Activated T-helper 1 cell treated with anti-CD3 and anti-CD28 coated beads, Interleukin-12 subunit alpha, Interleukin-12 subunit beta, Interleukin-2, Interleukin-4 antibody, amounts not matched to agents 30 ng/mL and 10 ng/mL and 1 ng/mL, durations not matched to agents 14 hours and 24 hours and 36 hours (primary cell): ENCODE results near the gene PRTN3. TPM values are rescaled to one million over a fixed set of nuclear protein-coding genes. Genes with fewer than 3 reads are reported as not detected.
A peak's percentile ranks its signal among the peaks of the same experiment; 100 is the strongest.

Experiments
- DNase-seq: peaks from one replicate; pipeline ENCODE4 v3.0.0; 2021; ENCODE audit warnings: low spot score
- H3K27ac Mint-ChIP-seq: one replicate; pipeline ENCODE4 v1.8.0; 2021; ENCODE audit warnings: mild to moderate bottlenecking, mixed read lengths
- H3K27me3 Mint-ChIP-seq: one replicate; pipeline ENCODE4 v1.8.0; 2022; ENCODE audit warnings: mild to moderate bottlenecking, moderate library complexity, mixed read lengths; ENCODE audit not compliant: insufficient read depth
- H3K36me3 Mint-ChIP-seq: one replicate; pipeline ENCODE4 v1.8.0; 2021; ENCODE audit warnings: low read depth, mixed read lengths
- H3K4me1 Mint-ChIP-seq: one replicate; pipeline ENCODE4 v1.8.0; 2021; ENCODE audit warnings: low read depth, mixed read lengths
- H3K4me3 Mint-ChIP-seq: one replicate; pipeline ENCODE4 v1.8.0; 2021; ENCODE audit warnings: mild to moderate bottlenecking, moderate library complexity, mixed read lengths
- H3K9me3 Mint-ChIP-seq: one replicate; pipeline ENCODE4 v1.8.0; 2021; ENCODE audit warnings: mixed read lengths
- intact Hi-C: fragments of 100-400 bp; cut with micrococcal nuclease; formaldehyde crosslinking; loops from one replicate; pipeline ENCODE4 v1.15.1; 2024
- total RNA-seq: library from RNA; stranded (reverse); gene quantifications from 2 replicates; pipeline ENCODE4 v1.2.3, GENCODE V29; 2022

PRTN3 gene
- total RNA-seq, 1 donor from 2014 or later: not detected

- no peak overlapping the region for H3K27ac Mint-ChIP-seq
- H3K4me1 Mint-ChIP-seq: peaks cover 7% of the 10 kb centered on the region
These were observed 21.2 kb downstream of the PRTN3 start for GRCh38 chr19:861756-862580.

DNA sequence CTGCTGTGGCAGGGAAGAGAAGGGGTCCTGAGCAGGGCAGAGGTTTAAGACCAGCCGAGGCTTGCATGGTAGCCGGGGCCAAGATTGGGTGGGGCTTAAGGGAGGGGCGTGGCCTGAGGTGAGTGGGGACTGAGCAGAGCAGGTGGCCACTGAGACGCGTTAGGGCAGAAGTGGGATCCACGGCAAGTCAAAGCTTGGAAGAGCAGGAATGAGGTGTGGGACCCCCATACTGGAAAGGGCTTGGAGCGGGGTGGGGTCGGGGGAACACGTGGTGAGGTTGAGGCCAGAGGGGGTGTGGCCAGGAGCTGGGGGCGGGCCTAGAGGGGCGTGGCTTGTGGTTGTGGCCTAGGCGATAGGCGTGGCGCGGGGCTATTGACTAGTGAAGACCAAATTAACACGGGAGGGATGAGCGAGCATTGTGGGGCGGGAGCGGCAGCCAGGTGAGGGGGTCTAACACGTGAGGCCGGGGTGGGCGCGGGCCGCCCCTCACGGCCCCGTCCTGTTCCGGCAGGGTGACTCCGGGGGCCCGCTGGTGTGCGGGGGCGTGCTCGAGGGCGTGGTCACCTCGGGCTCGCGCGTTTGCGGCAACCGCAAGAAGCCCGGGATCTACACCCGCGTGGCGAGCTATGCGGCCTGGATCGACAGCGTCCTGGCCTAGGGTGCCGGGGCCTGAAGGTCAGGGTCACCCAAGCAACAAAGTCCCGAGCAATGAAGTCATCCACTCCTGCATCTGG lies 21.9 kb downstream of the PRTN3 start:
- peak overlapping the region; percentile 54 for H3K4me3 Mint-ChIP-seq
- H3K27ac Mint-ChIP-seq: peak overlapping the region; percentile 75
- H3K9me3 Mint-ChIP-seq: no peaks in the 10 kb centered on the region
- intact Hi-C loops: loop anchor here (1.0 to 5.0 kb wide), 12 partner anchors 10 to 380 kb away; partner anchors contain the start of genes ATP5F1D, GRIN3B, MED16 and PTBP1
- peak; percentile 75 for DNase-seq
- peaks cover 4% of the 10 kb centered on the region for H3K36me3 Mint-ChIP-seq
- peaks cover 7% of the 10 kb centered on the region for H3K4me1 Mint-ChIP-seq
- H3K27me3 Mint-ChIP-seq: peaks cover 13% of the 10 kb centered on the region

More at GRCh38 chr19:861756-862580, 21.2 kb downstream of the PRTN3 start:
- no peaks in the 10 kb centered on the region for H3K9me3 Mint-ChIP-seq
- H3K27me3 Mint-ChIP-seq: peaks cover 13% of the 10 kb centered on the region
- peak overlapping the region; percentile 54 for H3K4me3 Mint-ChIP-seq
- DNase-seq: peak; percentile 45
- intact Hi-C loops: loop anchor here (1.0 to 5.0 kb wide), 12 partner anchors 10 to 380 kb away; partner anchors contain the start of genes ATP5F1D, GRIN3B, MED16 and PTBP1
- H3K36me3 Mint-ChIP-seq: no peaks in the 10 kb centered on the region

GRCh38 chr19:863315-863620 lies 22.5 kb downstream of the PRTN3 start:
- intact Hi-C loops: loop anchor here (2.0 to 5.0 kb wide), 7 partner anchors 46 to 379 kb away; partner anchors contain the start of genes ATP5F1D, GRIN3B, PTBP1 and RNF126
- H3K27me3 Mint-ChIP-seq: peaks cover 12% of the 10 kb centered on the region
- DNase-seq: no peak
- peaks cover 4% of the 10 kb centered on the region for H3K36me3 Mint-ChIP-seq
- H3K9me3 Mint-ChIP-seq: no peaks in the 10 kb centered on the region
- H3K27ac Mint-ChIP-seq: peak overlapping the region; percentile 55
- peak overlapping the region; percentile 56 for H3K4me3 Mint-ChIP-seq
- H3K4me1 Mint-ChIP-seq: peaks cover 7% of the 10 kb centered on the region

GRCh38 chr19:866769-867300 lies 26.0 kb downstream of the PRTN3 start:
- intact Hi-C loops: no loop called here
- Mint-ChIP-seq H3K9me3 (no peaks in the 10 kb centered on the region), H3K4me3 (no peak overlapping the region), H3K36me3 (peaks cover 10% of the 10 kb centered on the region), H3K27ac (no peak overlapping the region), H3K27me3 (peaks cover 2% of the 10 kb centered on the region), H3K4me1 (peaks cover 7% of the 10 kb centered on the region)
- no peak for DNase-seq

DNA sequence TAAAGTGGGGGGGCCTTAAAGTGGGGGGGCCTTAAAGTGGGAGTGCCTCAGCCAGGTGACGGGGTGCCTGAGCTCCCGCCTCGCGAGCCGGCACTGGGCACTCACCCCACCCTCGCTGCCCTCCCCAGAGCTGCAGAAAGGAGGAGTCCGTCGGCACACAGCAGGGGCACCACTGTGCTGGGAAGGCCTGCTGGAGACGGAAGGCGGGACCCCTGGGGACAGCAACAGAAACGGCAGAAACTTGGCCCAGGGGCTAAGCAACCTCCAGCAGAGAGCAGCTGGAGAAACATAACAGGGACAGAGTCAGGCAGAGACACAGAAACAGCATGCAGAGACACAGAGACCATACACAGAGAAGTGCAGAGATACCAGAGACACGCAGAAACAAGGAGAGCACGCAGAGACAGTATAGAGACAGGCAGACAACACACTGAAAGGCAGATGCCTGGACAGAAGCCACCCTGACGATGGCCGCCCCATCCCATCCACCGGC lies 26.5 kb downstream of the PRTN3 start:
- no peaks in the 10 kb centered on the region for H3K27me3 Mint-ChIP-seq
- intact Hi-C loops: no loop called here
- H3K4me3 Mint-ChIP-seq: no peak overlapping the region
- no peak for DNase-seq
- peaks cover 10% of the 10 kb centered on the region for H3K36me3 Mint-ChIP-seq
- no peak overlapping the region for H3K27ac Mint-ChIP-seq
- H3K4me1 Mint-ChIP-seq: peaks cover 7% of the 10 kb centered on the region
- H3K9me3 Mint-ChIP-seq: no peaks in the 10 kb centered on the region

DNA sequence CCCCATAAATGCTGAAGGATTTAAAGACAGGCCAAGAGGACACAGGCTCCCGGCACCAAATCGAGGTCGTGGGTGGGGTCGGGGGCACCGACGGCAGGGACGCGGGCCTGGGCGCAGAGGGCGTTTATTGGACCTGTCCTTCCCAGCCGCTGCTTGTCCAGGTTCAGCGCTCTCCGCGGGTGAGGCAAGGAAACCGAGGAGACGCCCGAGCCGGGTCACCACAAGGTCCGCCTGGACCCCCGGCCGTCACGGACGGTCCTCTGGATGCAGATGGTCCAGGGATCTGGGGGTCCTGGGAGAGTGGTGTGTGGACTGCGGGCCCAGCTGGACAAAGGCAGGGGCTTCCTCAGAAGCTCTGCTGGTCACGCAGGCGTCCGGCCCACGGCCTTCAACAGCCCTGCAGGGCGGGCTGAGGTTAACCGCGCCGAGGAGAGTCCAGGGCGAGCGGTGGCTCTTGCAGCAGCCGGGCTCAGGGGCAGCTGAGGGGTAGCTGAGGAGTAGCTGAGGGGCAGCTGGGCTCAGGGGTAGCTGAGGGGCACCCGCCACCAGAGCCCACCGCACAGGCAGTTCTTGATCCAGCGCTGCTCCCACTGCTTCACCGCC lies 27.2 kb downstream of the PRTN3 start:
- peaks cover 7% of the 10 kb centered on the region for H3K4me1 Mint-ChIP-seq
- H3K4me3 Mint-ChIP-seq: no peak overlapping the region
- H3K9me3 Mint-ChIP-seq: no peaks in the 10 kb centered on the region
- peaks cover 10% of the 10 kb centered on the region for H3K36me3 Mint-ChIP-seq
- H3K27ac Mint-ChIP-seq: no peak overlapping the region
- DNase-seq: no peak
- no peaks in the 10 kb centered on the region for H3K27me3 Mint-ChIP-seq
- intact Hi-C loops: no loop called here

DNA sequence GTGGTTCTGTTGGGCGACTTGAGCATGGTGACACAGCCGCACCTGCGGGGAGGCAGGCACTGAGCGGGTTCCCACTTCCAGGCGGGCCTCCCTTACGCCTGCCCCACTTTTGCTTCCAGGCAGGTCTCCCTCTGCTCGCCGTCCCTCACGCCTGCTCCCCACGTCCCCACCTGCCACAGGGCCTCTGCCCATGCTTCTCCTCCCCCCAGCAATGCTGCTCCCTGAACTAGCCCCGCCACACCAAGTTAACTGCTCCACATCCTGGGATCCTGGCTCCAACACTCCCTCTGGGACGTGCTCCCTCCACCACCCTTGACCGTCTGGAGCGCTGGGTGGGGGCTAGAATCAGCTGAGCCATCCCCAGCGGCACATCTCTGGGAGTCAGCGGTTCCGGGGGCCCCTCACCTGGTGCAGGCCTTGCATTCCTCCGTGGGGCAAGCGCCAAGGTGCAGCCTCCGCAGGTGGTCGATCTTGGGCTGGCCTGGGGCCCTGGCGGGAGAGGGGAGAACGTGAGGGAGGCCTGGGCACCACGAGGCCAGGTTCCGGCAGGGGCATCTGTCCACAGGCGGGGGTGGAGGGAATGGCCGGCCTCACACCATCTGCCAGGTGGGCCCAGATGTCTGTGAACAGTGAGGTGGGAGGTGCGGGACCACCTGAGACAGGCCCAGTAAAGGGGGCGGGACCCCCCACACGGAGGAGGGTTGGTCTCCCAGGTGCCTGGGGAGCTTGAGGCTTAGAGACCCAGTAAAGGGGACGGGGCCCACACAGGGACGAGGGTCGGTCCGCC lies 27.9 kb downstream of the PRTN3 start:
- Mint-ChIP-seq H3K36me3 (peaks cover 10% of the 10 kb centered on the region), H3K4me1 (peaks cover 2% of the 10 kb centered on the region), H3K27ac (no peak overlapping the region), H3K27me3 (no peaks in the 10 kb centered on the region), H3K9me3 (no peaks in the 10 kb centered on the region), H3K4me3 (no peak overlapping the region)
- DNase-seq: no peak
- intact Hi-C loops: no loop called here

DNA sequence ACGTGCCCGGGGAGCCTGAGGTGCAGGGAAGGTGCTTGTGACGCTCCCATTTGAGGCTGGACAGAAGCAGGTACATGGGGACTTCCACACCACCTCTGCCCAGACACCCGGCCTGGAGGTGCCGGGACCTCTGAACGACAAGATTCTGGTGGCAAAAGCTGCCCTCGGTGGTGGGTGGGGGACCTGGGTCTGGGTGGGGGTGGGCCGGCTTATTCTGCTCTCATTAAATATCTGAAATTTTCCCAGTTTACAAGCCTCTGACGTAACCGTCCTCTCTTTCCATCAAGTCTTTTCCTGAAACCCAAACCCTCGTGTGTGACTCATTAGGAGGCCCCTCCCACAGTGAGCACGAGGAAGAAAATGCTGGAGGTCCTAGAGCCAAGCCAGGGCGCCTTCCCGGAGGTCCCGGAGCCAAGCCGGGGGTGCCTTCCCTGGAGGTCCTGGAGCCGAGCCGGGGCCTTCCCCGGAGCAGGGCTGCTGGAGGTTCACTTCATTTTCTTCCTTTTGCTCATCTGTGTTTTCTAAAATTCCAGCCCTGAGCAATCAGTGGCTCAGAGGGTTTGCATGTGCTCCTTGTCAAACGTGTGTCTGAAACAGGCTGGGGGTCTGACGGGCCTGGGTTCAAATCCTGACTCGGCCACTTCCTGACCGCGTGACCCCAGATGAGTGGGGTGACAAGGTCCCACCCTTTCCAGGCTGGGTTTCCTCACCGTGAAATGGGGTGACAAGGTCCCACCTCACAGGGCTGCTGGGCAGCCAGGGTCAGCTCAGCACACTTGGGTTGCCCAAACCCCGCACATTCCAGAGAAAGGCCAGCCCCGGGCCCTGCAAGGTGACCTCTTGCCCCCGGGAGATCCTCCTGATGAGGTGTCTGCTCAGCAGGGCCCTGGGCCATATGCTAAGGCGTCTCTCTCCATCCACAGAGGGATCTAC lies 28.7 kb downstream of the PRTN3 start:
- intact Hi-C loops: no loop called here
- Mint-ChIP-seq H3K27ac (no peak overlapping the region), H3K36me3 (peaks cover 10% of the 10 kb centered on the region), H3K4me1 (no peaks in the 10 kb centered on the region), H3K9me3 (no peaks in the 10 kb centered on the region), H3K4me3 (no peak overlapping the region), H3K27me3 (no peaks in the 10 kb centered on the region)
- DNase-seq: no peak

- Mint-ChIP-seq H3K4me1 (no peaks in the 10 kb centered on the region), H3K27ac (peak overlapping the region; percentile 8), H3K27me3 (no peaks in the 10 kb centered on the region), H3K9me3 (no peaks in the 10 kb centered on the region), H3K4me3 (no peak overlapping the region), H3K36me3 (peaks cover 10% of the 10 kb centered on the region)
- intact Hi-C loops: no loop called here
- DNase-seq: no peak
These were observed 29.5 kb downstream of the PRTN3 start for GRCh38 chr19:870314-870713.

GRCh38 chr19:870963-871401 lies 30.2 kb downstream of the PRTN3 start:
- no peak for DNase-seq
- Mint-ChIP-seq H3K4me3 (no peak overlapping the region), H3K27ac (no peak overlapping the region), H3K36me3 (peaks cover 10% of the 10 kb centered on the region), H3K9me3 (no peaks in the 10 kb centered on the region), H3K27me3 (no peaks in the 10 kb centered on the region), H3K4me1 (no peaks in the 10 kb centered on the region)
- intact Hi-C loops: no loop called here
